Activated T-helper 2 cell treated with anti-CD3 and anti-CD28 coated beads, Interferon-gamma antibody, Interleukin-2, Interleukin-4, amounts not matched to agents 10 μg/mL and 5 μg/mL and 100 μg/mL, durations not matched to agents 14 hours and 24 hours and 36 hours (primary cell): ENCODE measurements around the gene GYS2. TPM values are rescaled to one million over a fixed set of nuclear protein-coding genes. Genes with fewer than 3 reads are reported as not detected.
A peak's percentile ranks its signal among the peaks of the same experiment; 100 is the strongest.

Experiments
- DNase-seq: peaks from one replicate; pipeline ENCODE4 v3.0.0; 2021; ENCODE audit warnings: low spot score
- H3K27ac Mint-ChIP-seq: one replicate; pipeline ENCODE4 v1.8.0; 2021; ENCODE audit warnings: mixed read lengths
- H3K27me3 Mint-ChIP-seq: one replicate; pipeline ENCODE4 v1.8.0; 2021; ENCODE audit warnings: low read depth, mixed read lengths
- H3K36me3 Mint-ChIP-seq: one replicate; pipeline ENCODE4 v1.8.0; 2021; ENCODE audit warnings: low read depth, mixed read lengths
- H3K4me1 Mint-ChIP-seq: one replicate; pipeline ENCODE4 v1.8.0; 2021; ENCODE audit warnings: low read depth, mixed read lengths
- H3K4me3 Mint-ChIP-seq: one replicate; pipeline ENCODE4 v1.8.0; 2021; ENCODE audit warnings: low read depth, mild to moderate bottlenecking, moderate library complexity, mixed read lengths
- H3K9me3 Mint-ChIP-seq: one replicate; pipeline ENCODE4 v1.8.0; 2021; ENCODE audit warnings: mixed read lengths
- intact Hi-C: fragments of 100-400 bp; cut with micrococcal nuclease; formaldehyde crosslinking; loops from one replicate; pipeline ENCODE4 v1.15.1; 2023
- total RNA-seq: library from RNA; stranded (reverse); gene quantifications from 2 replicates; pipeline ENCODE4 v1.2.3, GENCODE V29; 2022

The GYS2 gene
- total RNA-seq, 1 donor from 2014 or later, result 0.14 TPM

- no peak for DNase-seq
- intact Hi-C loops, result no loop called here
- H3K36me3 Mint-ChIP-seq, result no peaks in the 10 kb centered on the region
- H3K27me3 Mint-ChIP-seq, result no peaks in the 10 kb centered on the region
- no peak overlapping the region for H3K4me3 Mint-ChIP-seq
- H3K4me1 Mint-ChIP-seq, result no peaks in the 10 kb centered on the region
- H3K9me3 Mint-ChIP-seq, result no peaks in the 10 kb centered on the region
- no peak overlapping the region for H3K27ac Mint-ChIP-seq
Observed at GRCh38 chr12:21566223-21566906, 38.3 kb downstream of the GYS2 start.

DNA sequence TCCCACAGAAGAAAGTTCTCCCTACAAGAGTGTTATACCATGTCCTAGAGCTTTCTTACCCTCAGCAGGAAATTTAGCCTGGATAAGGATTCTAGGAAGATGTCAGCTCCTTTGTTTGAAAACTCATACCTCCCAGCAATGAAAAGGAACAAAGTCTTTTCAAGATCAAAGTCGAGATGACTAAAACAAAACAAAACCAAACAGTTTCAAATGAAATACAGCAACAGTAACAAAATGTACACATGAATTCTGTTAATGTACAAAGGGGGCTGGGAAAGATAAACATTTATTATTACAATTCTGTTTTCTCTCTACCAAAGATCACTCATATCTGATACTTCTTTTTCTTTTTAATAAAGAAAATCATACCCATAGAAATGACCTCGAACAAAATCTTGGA is 41.8 kb downstream of the GYS2 start:
- H3K9me3 Mint-ChIP-seq, result no peaks in the 10 kb centered on the region
- no peaks in the 10 kb centered on the region for H3K27me3 Mint-ChIP-seq
- H3K4me1 Mint-ChIP-seq, result peaks cover 11% of the 10 kb centered on the region
- DNase-seq, result no peak
- H3K36me3 Mint-ChIP-seq, result no peaks in the 10 kb centered on the region
- no peak overlapping the region for H3K4me3 Mint-ChIP-seq
- no peak overlapping the region for H3K27ac Mint-ChIP-seq
- intact Hi-C loops, result loop anchor here (5.0 kb wide), 2 partner anchors 36 to 114 kb away; partner anchors contain the start of gene SPX

DNA sequence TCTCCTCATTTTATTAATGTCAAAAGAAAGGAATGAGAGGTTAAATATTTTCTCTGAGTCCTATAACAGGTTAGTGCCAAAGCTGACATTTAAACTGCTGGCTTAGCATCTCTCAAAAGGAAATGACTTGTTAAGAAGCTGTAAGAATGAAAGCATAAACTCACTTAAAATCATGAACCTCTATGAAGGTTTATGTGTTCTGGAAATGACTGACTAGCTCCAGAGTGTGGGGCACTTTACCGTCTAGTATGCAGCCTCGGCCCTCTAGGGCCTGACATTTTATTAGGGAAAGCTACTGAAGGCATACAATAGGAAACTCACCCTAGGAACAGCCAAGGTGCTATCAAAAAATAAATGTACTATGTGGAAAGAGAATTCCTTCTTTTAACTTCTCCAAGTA is 43.5 kb downstream of the GYS2 start:
- no peaks in the 10 kb centered on the region for H3K9me3 Mint-ChIP-seq
- no peaks in the 10 kb centered on the region for H3K27me3 Mint-ChIP-seq
- no peaks in the 10 kb centered on the region for H3K36me3 Mint-ChIP-seq
- H3K4me3 Mint-ChIP-seq, result no peak overlapping the region
- H3K27ac Mint-ChIP-seq, result peak overlapping the region; percentile 38
- peaks cover 11% of the 10 kb centered on the region for H3K4me1 Mint-ChIP-seq
- intact Hi-C loops, result loop anchor here (1.0 to 5.0 kb wide), 4 partner anchors 34 to 116 kb away; partner anchors contain the start of genes GOLT1B, RECQL and SPX
- DNase-seq, result no peak

- Mint-ChIP-seq H3K36me3 (no peaks in the 10 kb centered on the region), H3K4me1 (peaks cover 11% of the 10 kb centered on the region), H3K4me3 (no peak overlapping the region), H3K27me3 (no peaks in the 10 kb centered on the region), H3K9me3 (no peaks in the 10 kb centered on the region), H3K27ac (peak overlapping the region; percentile 75)
- intact Hi-C loops, result loop anchor here (1.0 to 5.0 kb wide), 4 partner anchors 13 to 117 kb away; partner anchors contain the start of genes GOLT1B, RECQL and SPX
- no peak for DNase-seq
Observed at GRCh38 chr12:21559855-21560569, 44.6 kb downstream of the GYS2 start.

DNA sequence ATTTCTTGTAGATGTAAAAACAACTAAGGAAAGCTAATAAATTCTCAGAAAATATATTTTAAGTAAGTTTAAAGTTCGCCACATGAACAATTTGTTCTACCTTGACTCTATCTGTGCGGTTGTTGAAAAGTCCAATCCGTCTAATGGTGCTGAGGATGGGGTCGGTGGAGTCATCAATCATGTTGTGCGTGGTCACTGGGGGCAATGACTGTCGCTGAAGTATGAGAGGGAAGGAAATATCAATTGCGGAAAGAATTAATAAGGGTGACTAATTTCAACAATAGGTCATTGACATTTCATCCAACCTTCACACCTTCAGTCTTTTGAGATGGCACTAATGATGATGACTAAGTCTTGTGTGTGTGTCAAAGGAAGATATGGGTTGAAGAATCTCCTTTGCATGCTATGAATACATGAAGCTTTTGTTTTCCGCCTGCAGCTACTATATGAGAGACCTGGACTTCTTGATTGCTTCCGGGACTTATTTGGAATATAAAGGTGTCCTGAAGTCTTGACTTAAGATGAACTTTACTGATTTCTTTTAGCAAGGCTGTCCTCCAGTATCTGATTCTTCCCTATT is 46.5 kb downstream of the GYS2 start:
- H3K4me3 Mint-ChIP-seq, result no peak overlapping the region
- no peak overlapping the region for H3K27ac Mint-ChIP-seq
- DNase-seq, result no peak
- intact Hi-C loops, result no loop called here
- no peaks in the 10 kb centered on the region for H3K9me3 Mint-ChIP-seq
- peaks cover 11% of the 10 kb centered on the region for H3K4me1 Mint-ChIP-seq
- no peaks in the 10 kb centered on the region for H3K36me3 Mint-ChIP-seq
- no peaks in the 10 kb centered on the region for H3K27me3 Mint-ChIP-seq

- Mint-ChIP-seq H3K27ac (no peak overlapping the region), H3K36me3 (no peaks in the 10 kb centered on the region), H3K9me3 (no peaks in the 10 kb centered on the region), H3K27me3 (no peaks in the 10 kb centered on the region), H3K4me1 (no peaks in the 10 kb centered on the region), H3K4me3 (no peak overlapping the region)
- intact Hi-C loops, result no loop called here
- no peak for DNase-seq
Observed at GRCh38 chr12:21553329-21553675, 51.3 kb downstream of the GYS2 start.

DNA sequence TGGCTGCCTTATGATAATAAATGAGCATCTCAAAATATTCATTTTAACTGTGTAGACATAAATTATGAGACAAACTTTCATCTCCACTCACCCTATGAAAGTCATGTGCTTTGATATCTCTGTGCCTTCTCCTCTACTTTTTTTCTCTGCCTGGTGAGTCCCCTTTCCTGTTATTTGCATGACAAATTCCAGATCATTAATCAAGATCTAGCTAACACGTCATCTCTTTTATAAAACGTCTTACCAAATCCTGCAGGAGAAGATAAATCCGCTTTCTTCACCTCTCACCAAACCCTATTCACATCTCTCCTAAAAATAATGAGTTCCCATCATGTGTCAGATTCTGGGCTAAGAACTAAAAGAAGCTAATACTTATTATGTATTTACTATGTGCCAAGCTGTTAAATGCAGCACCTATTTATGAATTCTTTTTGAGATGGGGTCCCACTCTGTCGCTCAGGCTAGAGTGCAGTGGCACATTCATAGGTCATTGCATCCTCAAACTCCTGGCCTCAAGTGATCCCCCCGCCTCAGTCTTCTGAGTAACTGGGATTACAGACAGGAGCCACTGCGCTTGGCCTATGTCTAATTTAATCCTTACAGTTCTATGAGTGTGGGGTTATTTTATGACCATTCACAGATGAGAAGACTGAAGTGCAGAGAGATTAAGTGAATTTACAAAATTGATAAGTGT is 51.9 kb downstream of the GYS2 start:
- DNase-seq, result no peak
- Mint-ChIP-seq H3K36me3 (no peaks in the 10 kb centered on the region), H3K27ac (no peak overlapping the region), H3K27me3 (no peaks in the 10 kb centered on the region), H3K9me3 (no peaks in the 10 kb centered on the region), H3K4me3 (no peak overlapping the region), H3K4me1 (peaks cover 4% of the 10 kb centered on the region)
- intact Hi-C loops, result no loop called here

DNA sequence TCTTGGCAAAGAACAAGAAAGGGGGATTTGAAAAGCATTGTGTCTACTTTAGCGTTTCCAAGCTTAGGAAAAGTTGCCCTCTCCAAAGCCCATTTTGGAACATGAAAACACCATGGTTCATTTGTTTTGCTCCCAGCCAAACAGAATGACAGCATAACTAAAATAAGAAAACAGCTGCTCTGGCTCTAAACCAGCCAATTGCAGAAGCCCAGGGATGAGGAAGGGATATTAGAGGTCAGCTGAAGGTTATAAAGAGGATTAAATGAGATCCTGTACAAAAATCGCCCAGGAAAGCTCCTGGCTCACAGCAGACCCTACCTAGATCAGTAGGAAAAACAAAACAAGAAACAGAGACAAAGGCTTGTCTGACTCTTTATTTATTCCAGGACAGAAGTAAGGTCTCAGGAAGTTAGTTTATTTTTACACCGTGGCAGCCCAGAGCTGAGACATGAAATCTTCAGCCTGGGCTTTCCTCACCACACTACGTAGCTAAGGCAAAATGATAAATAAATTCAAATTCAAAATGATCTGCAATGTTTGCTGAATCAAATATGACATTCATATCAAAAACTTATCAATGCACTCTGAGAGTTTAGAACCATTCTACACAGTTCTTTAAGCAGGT is 52.7 kb downstream of the GYS2 start:
- intact Hi-C loops, result no loop called here

DNA sequence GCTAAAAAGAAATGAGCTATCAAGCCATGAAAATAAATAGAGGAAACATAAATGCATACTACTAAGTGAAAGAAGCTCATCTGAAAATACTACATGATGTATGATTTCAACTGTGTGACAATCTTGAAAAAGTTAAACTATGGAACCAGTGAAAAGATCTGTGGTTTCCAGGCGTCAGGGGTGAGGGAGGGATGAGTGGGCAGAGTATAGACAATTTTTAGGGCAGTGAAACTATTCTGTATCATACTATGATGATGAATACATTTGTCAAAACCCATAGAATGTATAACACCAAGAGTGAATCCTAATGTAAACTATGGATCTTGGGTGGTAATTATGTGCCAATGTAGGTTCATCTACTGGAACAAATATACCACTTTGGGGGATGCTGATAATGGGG is 57.2 kb downstream of the GYS2 start:
- Mint-ChIP-seq H3K9me3 (no peaks in the 10 kb centered on the region), H3K27ac (no peak overlapping the region), H3K27me3 (no peaks in the 10 kb centered on the region), H3K4me3 (no peak overlapping the region), H3K36me3 (no peaks in the 10 kb centered on the region), H3K4me1 (peaks cover 14% of the 10 kb centered on the region)
- intact Hi-C loops, result loop anchor here (1.0 kb wide), 1 partner anchor 12 kb away; no protein-coding TSS in a partner anchor
- DNase-seq, result no peak

More for the DNA sequence above, 52.7 kb downstream of the GYS2 start:
- no peak overlapping the region for H3K4me3 Mint-ChIP-seq
- H3K4me1 Mint-ChIP-seq, result peaks cover 10% of the 10 kb centered on the region
- no peak overlapping the region for H3K27ac Mint-ChIP-seq
- H3K9me3 Mint-ChIP-seq, result no peaks in the 10 kb centered on the region
- DNase-seq, result no peak
- no peaks in the 10 kb centered on the region for H3K27me3 Mint-ChIP-seq
- no peaks in the 10 kb centered on the region for H3K36me3 Mint-ChIP-seq

GRCh38 chr12:21546716-21547115 is 57.9 kb downstream of the GYS2 start:
- no peaks in the 10 kb centered on the region for H3K36me3 Mint-ChIP-seq
- no peak for DNase-seq
- H3K27me3 Mint-ChIP-seq, result no peaks in the 10 kb centered on the region
- intact Hi-C loops, result loop anchor here (1.0 kb wide), 1 partner anchor 13 kb away; no protein-coding TSS in a partner anchor
- no peak overlapping the region for H3K27ac Mint-ChIP-seq
- H3K4me1 Mint-ChIP-seq, result peaks cover 14% of the 10 kb centered on the region
- H3K4me3 Mint-ChIP-seq, result no peak overlapping the region
- no peaks in the 10 kb centered on the region for H3K9me3 Mint-ChIP-seq

GRCh38 chr12:21545557-21545956 is 59.1 kb downstream of the GYS2 start:
- intact Hi-C loops, result no loop called here
- no peaks in the 10 kb centered on the region for H3K27me3 Mint-ChIP-seq
- no peak for DNase-seq

GRCh38 chr12:21543151-21543550 is 61.5 kb downstream of the GYS2 start:
- Mint-ChIP-seq H3K4me1 (peaks cover 23% of the 10 kb centered on the region), H3K27ac (no peak overlapping the region), H3K9me3 (no peaks in the 10 kb centered on the region), H3K27me3 (no peaks in the 10 kb centered on the region), H3K36me3 (no peaks in the 10 kb centered on the region), H3K4me3 (no peak overlapping the region)
- intact Hi-C loops, result no loop called here
- DNase-seq, result no peak

More at GRCh38 chr12:21545557-21545956, 59.1 kb downstream of the GYS2 start:
- no peak overlapping the region for H3K27ac Mint-ChIP-seq
- H3K4me3 Mint-ChIP-seq, result no peak overlapping the region
- H3K36me3 Mint-ChIP-seq, result no peaks in the 10 kb centered on the region
- H3K9me3 Mint-ChIP-seq, result no peaks in the 10 kb centered on the region
- peaks cover 16% of the 10 kb centered on the region for H3K4me1 Mint-ChIP-seq
